Ovary (tissue), 9 donors: ENCODE results near the gene MUC5AC. TPM values are rescaled to one million over a fixed set of nuclear protein-coding genes. Genes with fewer than 3 reads are reported as not detected.

Experiments
- DNase-seq, 5 donors: peaks; one replicate each; pipeline ENCODE4 v3.0.0-alpha.2; 2019 to 2020
- H3K27ac ChIP-seq, 2 donors: fragments of 200-600 bp; one replicate each; pipeline versions ENCODE4 v1.5.1 to v1.8.0; 2019 to 2022
- H3K27me3 ChIP-seq: fragments of 200-600 bp; one replicate; pipeline ENCODE4 v1.8.0; 2022
- H3K36me3 ChIP-seq: fragments of 200-600 bp; sonication (generic); one replicate; pipeline ENCODE4 v1.5.1; 2019
- H3K4me1 ChIP-seq: one replicate; pipeline ENCODE4 v1.8.1; 2013; ENCODE audit warnings: mild to moderate bottlenecking, moderate library complexity; ENCODE audit not compliant: insufficient read depth
- H3K4me3 ChIP-seq: fragments of 200-600 bp; sonication (generic); one replicate; pipeline ENCODE4 v1.5.1; 2017
- H3K9me3 ChIP-seq, 2 donors: fragments of 200-600 bp in 1 of 2; sonication (generic) in 1 of 2; one replicate each; pipeline versions ENCODE4 v1.5.1 to v1.8.1; 2013 to 2019; ENCODE audit warnings: mild to moderate bottlenecking in 1 of 2, moderate library complexity in 1 of 2
- CTCF ChIP-seq, 3 donors: fragments of 450-650 bp in 2 of 3; fragments of 200-600 bp in 1 of 3; IDR thresholded peaks; one replicate each; pipeline versions ENCODE4 v1.5.1 to v1.8.0; 2016 to 2022; ENCODE audit warnings: antibody characterized with exemption in 3 of 3, mild to moderate bottlenecking in 1 of 3
- EP300 ChIP-seq: sonication (generic); formaldehyde crosslinking; IDR thresholded peaks from one replicate; pipeline ENCODE4 v1.6.1; 2017; ENCODE audit warnings: antibody characterized with exemption
- POLR2A ChIP-seq: fragments of 450-650 bp; IDR thresholded peaks from one replicate; pipeline ENCODE4 v1.6.1; 2017; ENCODE audit warnings: antibody characterized with exemption, mild to moderate bottlenecking, moderate library complexity
- WGBS, 3 donors: extraction: QIAGEN DNeasy Blood & Tissue Kit in 1 of 3; methylation state at CpG; one replicate each; pipeline versions ENCODE4 v1.1.5 to v1.1.7; 2013 to 2017; 5-methylcytosine and 5-hydroxymethylcytosine counted together
- intact Hi-C, 4 donors: fragments of 100-400 bp; cut with DNase I; formaldehyde crosslinking; loops; one replicate each; pipeline versions ENCODE4 v1.11.0 to v1.15.1; 2022 to 2023
- polyA plus RNA-seq, 2 donors: library from polyadenylated mRNA; stranded (reverse); fragments of 200-250 nt in 1 of 2; fragments of 350-450 nt in 1 of 2; fragmentation: Illumina TruSeq in 1 of 2; extraction: RNeasy Lipid Tissue Mini Kit (QIAGEN cat#74804) in 1 of 2; gene quantifications; one replicate each; pipeline ENCODE4 v1.2.3, GENCODE V29; 2013 to 2014
- total RNA-seq, 7 donors: library from RNA; depleted of rRNA in 2 of 7; stranded (reverse); fragments of >200 nt in 2 of 7; fragmentation: NEBNext Ultra II Directional in 3 of 7; extraction: Animal tissue kit (Norgen Biotek cat#: 25700) in 3 of 7; gene quantifications; one replicate each; pipeline versions ENCODE4 v1.1.0 to v1.2.4, GENCODE V29; 2016 to 2023
- donor health status: DM: no; HTN: no; CAD: no; lungs with moderate emphysema.
- donor health status: DM: no; HTN: no; CAD: no.
- donor health status: Bipolar disorder and iron deficiency.
- donor health status: DM: yes; HTN: yes; CAD: no.
- donor health status: DM: no; HTN: no; CAD: no.
- donor health status: DM: yes; HTN: yes; CAD: no.

Gene MUC5AC
- total and polyA plus RNA-seq, 9 donors, result 0.03 TPM; not detected in 8

GRCh38 chr11:1195682-1196515 is 38.1 kb downstream of the MUC5AC start:
- H3K9me3 ChIP-seq, result no peaks in the 10 kb centered on the region
- 82 to 89% (median 87%) methylated on average over 33 to 41 of the region's 41 CpGs for WGBS, 3 donors
- DNase-seq, result peak in 2 of 5 donors; percentile 2 to 8
- no peaks in the 10 kb centered on the region for H3K36me3 ChIP-seq
- no peak overlapping the region for H3K4me3 ChIP-seq
- H3K27ac ChIP-seq, result no peak overlapping the region
- intact Hi-C loops, result loop anchor here in 1 of 4 donors (1.0 kb wide), 1 partner anchor 42 kb away; no protein-coding TSS in a partner anchor
- H3K4me1 ChIP-seq, result no peaks in the 10 kb centered on the region
- H3K27me3 ChIP-seq, result no peaks in the 10 kb centered on the region
- TF ChIP-seq POLR2A, result no peak
- TF ChIP-seq CTCF (IDR thresholded peaks at IDR 0.05), result no peak
- TF ChIP-seq EP300, result no peak

DNA sequence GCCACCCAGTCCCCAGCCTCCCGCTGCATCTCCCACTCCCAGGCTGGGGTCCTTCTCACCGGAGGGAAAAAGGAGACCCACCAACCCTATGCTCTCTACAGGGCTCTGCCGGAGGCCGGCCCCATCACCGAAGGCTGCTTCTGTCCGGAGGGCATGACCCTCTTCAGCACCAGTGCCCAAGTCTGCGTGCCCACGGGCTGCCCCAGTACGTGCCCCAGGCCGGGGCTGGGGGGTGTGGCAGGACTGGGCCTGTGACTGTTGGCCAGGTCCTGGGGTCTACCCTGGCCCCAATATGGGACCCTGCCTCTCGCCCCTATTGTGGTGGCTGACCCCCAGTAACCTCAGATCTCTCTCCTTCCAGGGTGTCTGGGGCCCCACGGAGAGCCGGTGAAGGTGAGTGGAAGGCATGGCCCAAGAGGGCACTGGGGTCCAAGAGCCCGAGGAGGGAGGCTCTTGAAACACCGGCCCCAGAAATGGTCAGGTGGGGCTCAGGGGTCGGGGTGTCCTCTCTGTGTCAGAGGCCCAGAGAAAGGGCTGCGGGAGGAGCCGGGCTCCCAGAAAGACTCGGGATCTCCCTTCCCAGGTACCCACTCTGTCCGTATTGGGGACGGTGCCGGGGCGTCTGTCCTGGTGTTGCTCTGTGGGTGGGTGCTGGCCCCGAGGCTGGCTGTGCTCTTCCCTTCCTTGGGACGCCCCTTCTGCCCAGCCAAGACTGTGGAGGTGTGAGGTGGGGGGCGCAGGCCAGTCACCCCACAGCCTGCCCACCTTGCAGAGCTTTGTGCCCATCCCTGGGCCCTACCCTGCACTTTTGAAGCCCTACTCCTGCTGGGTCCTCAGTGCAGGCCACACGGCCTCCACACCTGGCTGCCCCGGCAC is 39.0 kb downstream of the MUC5AC start:
- Histone ChIP-seq H3K4me1 (no peaks in the 10 kb centered on the region), H3K9me3 (no peaks in the 10 kb centered on the region), H3K36me3 (no peaks in the 10 kb centered on the region), H3K4me3 (no peak overlapping the region), H3K27ac (no peak overlapping the region), H3K27me3 (no peaks in the 10 kb centered on the region)
- peak in 2 of 5 donors; percentile 9 to 24 for DNase-seq
- intact Hi-C loops, result loop anchor here in 1 of 4 donors (1.0 kb wide), 1 partner anchor 42 kb away; no protein-coding TSS in a partner anchor
- 71 to 78% (median 77%) methylated on average over 20 to 28 of the region's 28 CpGs for WGBS, 3 donors
- TF ChIP-seq EP300, result no peak
- no peak for TF ChIP-seq CTCF (IDR thresholded peaks at IDR 0.05)

DNA sequence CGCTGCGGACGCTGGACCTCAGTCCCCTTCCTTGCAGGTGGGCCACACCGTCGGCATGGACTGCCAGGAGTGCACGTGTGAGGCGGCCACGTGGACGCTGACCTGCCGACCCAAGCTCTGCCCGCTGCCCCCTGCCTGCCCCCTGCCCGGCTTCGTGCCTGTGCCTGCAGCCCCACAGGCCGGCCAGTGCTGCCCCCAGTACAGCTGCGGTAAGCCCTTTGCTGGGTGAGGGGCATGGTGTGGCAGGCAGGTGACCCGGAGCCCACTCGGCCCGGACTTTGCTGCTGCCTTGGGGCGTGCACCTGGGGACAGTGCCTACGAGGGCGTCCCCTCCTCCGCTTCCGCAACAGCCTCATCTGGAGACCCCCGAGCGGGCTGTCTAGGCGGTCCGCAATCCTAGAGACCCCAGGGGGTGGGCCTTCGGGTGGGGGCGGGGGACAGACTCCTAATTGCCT is 39.7 kb downstream of the MUC5AC start:
- H3K27ac ChIP-seq, result no peak overlapping the region
- no peaks in the 10 kb centered on the region for H3K36me3 ChIP-seq
- 62 to 70% (median 68%) methylated on average over 9 to 29 of the region's 29 CpGs for WGBS, 3 donors
- H3K4me1 ChIP-seq, result no peaks in the 10 kb centered on the region
- TF ChIP-seq CTCF (IDR thresholded peaks at IDR 0.05) (no peak), POLR2A (no peak), EP300 (no peak)
- no peak overlapping the region for H3K4me3 ChIP-seq
- H3K9me3 ChIP-seq, result no peaks in the 10 kb centered on the region
- no peaks in the 10 kb centered on the region for H3K27me3 ChIP-seq
- DNase-seq, result peak in 1 of 5 donors; percentile 26
- intact Hi-C loops, result no loop called here

GRCh38 chr11:1197886-1198560 is 40.3 kb downstream of the MUC5AC start:
- intact Hi-C loops, result no loop called here
- 55 to 65% (median 62%) methylated on average over 31 to 33 of the region's 33 CpGs for WGBS, 3 donors
- Histone ChIP-seq H3K27me3 (no peaks in the 10 kb centered on the region), H3K9me3 (no peaks in the 10 kb centered on the region), H3K27ac (no peak overlapping the region), H3K4me1 (no peaks in the 10 kb centered on the region), H3K4me3 (no peak overlapping the region), H3K36me3 (no peaks in the 10 kb centered on the region)
- no peak for TF ChIP-seq POLR2A
- no peak for TF ChIP-seq EP300
- TF ChIP-seq CTCF (IDR thresholded peaks at IDR 0.05), result no peak
- peak in 3 of 5 donors; percentile 10 to 31 (median 14) for DNase-seq
